HG03442 (cell line): ENCODE data around the gene CLDN1.
"Not testable (repeated sequence)": the region's sequence is repeated elsewhere in the genome, so short reads cannot be mapped to it uniquely, and the experiment has no call there.

ENCODE experiments used
- ATAC-seq: cut with Tn5 transposase; IDR thresholded peaks from one replicate; pipeline ENCODE4 v1.9.1; 2021; ENCODE audit warnings: mild to moderate bottlenecking, moderate library complexity; ENCODE audit not compliant: unreplicated experiment

CLDN1 gene

GRCh38 chr3:190299969-190300368, 22.3 kb downstream of the CLDN1 start:
- no peak for ATAC-seq

GRCh38 chr3:190294030-190294429, 28.2 kb downstream of the CLDN1 start:
- no peak for ATAC-seq

- ATAC-seq = no peak
These were observed 28.6 kb downstream of the CLDN1 start for GRCh38 chr3:190293621-190294020.

GRCh38 chr3:190291994-190292584, 30.2 kb downstream of the CLDN1 start:
- ATAC-seq = no peak

- no peak for ATAC-seq
These were observed 32.3 kb downstream of the CLDN1 start for GRCh38 chr3:190289989-190290388.

GRCh38 chr3:190288836-190289235, 33.4 kb downstream of the CLDN1 start:
- ATAC-seq = no peak

GRCh38 chr3:190286014-190286413, 36.2 kb downstream of the CLDN1 start:
- no peak for ATAC-seq

- no peak for ATAC-seq
These were observed 40.8 kb downstream of the CLDN1 start for GRCh38 chr3:190281308-190282051.

GRCh38 chr3:190279690-190280089, 42.6 kb downstream of the CLDN1 start:
- ATAC-seq = no peak

- no peak for ATAC-seq
These were observed 49.5 kb downstream of the CLDN1 start for GRCh38 chr3:190272747-190273146.

- ATAC-seq = no peak
These were observed 53.1 kb downstream of the CLDN1 start for GRCh38 chr3:190269101-190269500.

- ATAC-seq = not testable (repeated sequence)
These were observed 54.8 kb downstream of the CLDN1 start for GRCh38 chr3:190267464-190267863.

GRCh38 chr3:190266913-190267290, 55.3 kb downstream of the CLDN1 start:
- no peak for ATAC-seq

GRCh38 chr3:190266265-190266912, 55.9 kb downstream of the CLDN1 start:
- ATAC-seq = no peak

GRCh38 chr3:190265796-190266195, 56.5 kb downstream of the CLDN1 start:
- no peak for ATAC-seq

- no peak for ATAC-seq
These were observed 57.1 kb downstream of the CLDN1 start for GRCh38 chr3:190265126-190265525.

- ATAC-seq = no peak
These were observed 60.5 kb downstream of the CLDN1 start for GRCh38 chr3:190261740-190262139.

- ATAC-seq = no peak
These were observed 61.2 kb downstream of the CLDN1 start for GRCh38 chr3:190261015-190261414.

- ATAC-seq = no peak
These were observed 61.9 kb downstream of the CLDN1 start for GRCh38 chr3:190260301-190260700.

GRCh38 chr3:190258634-190259033, 63.6 kb downstream of the CLDN1 start:
- ATAC-seq = no peak
